Kidney glomerular epithelial cell (primary cell): Measurements from ENCODE around the gene OSGIN1.

Experiments
- DNase-seq: peaks from one replicate; lab custom pipeline; 2025; lab: John Stamatoyannopoulos, UW

Gene OSGIN1

DNA sequence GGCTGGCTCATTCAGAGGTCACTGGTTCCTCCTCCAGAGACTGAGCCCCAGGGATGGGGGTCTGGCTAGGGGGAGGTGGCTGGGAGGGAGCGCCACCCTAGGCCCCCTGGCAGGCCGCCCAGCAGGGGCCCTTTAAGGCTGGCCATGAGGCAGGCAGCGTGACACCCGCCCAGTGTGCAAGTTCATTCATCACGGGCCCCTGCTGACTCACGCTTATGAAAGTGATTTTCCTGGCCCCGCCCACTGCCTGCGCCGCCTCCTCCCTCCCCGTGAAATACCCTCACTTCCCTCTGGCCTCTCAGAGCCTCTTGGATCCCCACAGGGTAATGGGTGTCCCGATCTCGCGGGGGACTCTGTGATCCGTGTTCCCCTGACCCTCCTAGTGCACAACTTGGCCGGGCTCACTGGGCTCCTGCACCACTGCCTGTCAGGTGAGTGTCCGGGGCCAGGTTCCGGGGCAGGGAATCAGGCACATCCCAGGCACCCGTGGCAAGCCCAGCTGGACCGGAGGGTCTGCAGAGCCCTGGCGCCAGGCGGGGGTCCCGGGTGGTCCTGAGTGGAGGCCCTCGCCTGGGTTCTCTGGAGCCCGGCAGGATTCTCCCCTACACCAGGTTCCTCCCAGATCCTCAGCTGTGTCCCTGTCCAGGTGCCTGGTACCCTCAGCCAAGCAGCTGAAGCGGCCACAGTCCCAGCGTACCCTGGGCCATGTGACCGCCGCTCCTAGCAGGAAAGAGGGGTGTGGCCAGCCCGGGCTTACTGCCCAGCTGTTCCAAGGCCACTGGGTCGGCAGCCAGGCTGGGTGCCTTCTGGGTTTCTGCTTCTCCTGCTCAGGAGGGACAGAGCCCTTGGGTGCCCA is at the start of gene OSGIN1:
TSS of gene OSGIN1 (plus strand) at position 301 of the 856 bp plus-strand sequence. CDS start 4,432 bp downstream, outside the sequence.
- peak; percentile 83 for DNase-seq

- DNase-seq: no peak
Observed at GRCh38 chr16:83903751-83904150, 49.3 kb upstream of the OSGIN1 start.

- DNase-seq: no peak
Observed at GRCh38 chr16:83906683-83907082, 46.4 kb upstream of the OSGIN1 start.

DNA sequence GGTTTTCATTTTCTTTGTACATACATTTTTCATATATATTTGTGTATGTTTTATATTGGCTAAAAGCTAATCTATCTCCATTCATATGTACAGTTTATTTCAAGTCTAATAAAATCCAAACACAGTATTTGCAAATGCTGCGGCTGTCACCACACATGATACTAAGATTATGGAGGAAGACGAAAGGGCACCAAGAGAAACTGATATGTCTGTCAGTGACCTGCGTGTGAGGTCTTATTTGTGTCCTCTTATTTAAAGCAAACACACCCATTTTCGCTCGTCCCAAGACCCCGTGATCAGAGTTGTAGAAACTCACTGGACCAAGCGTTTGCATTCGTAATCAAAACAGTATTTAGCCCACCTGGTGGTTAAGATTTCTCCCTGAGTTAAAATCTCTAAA is 45.9 kb upstream of the OSGIN1 start:
- DNase-seq: no peak

- no peak for DNase-seq
Observed at GRCh38 chr16:83907631-83908250, 45.3 kb upstream of the OSGIN1 start.

DNA sequence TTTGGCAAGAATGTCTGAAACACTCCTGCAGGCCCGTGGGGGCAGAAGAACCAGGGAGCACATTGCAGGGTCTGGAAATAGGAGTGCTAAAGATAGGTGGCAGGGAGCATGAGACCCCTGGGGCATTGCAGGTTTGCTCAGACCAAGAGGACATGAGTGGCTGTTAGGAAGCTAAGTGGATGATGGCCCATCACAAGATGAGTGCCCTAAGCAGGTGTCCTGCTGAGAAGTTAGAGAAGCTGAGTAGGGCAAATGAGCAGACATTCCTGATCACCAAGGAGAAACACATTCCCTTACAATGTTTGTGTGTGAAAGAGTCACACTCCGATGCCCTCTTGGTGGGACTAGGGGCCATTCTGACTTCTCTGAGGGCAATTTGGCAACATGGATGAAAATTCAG is 44.2 kb upstream of the OSGIN1 start:
- no peak for DNase-seq

GRCh38 chr16:83911290-83911689 is 41.8 kb upstream of the OSGIN1 start:
- no peak for DNase-seq

GRCh38 chr16:83912519-83913244 is 40.4 kb upstream of the OSGIN1 start:
- no peak for DNase-seq

GRCh38 chr16:83913245-83913633 is 39.8 kb upstream of the OSGIN1 start:
- DNase-seq: no peak

- DNase-seq: no peak
Observed at GRCh38 chr16:83914091-83914710, 38.8 kb upstream of the OSGIN1 start.

- no peak for DNase-seq
Observed at GRCh38 chr16:83915081-83915480, 38.0 kb upstream of the OSGIN1 start.

DNA sequence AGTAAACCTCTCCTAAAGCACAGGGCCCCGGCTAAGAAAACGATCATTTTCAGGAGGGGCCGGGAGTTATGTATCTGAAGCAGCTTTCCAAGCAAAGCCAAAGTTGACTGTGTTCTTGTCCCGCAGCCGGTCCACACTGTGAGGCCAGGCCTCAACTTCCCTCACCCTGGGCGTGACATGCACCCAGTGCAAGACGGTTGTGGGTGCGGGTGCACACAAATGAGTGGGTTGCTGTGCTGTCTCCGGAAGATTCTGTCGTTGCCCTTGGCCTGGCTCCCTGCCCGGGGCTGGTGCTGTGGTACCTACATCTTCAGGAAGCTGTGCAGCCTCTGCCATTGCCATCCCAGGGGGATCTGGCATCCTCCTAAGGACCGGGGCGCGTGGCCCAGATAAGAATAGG is 37.5 kb upstream of the OSGIN1 start:
- no peak for DNase-seq

DNA sequence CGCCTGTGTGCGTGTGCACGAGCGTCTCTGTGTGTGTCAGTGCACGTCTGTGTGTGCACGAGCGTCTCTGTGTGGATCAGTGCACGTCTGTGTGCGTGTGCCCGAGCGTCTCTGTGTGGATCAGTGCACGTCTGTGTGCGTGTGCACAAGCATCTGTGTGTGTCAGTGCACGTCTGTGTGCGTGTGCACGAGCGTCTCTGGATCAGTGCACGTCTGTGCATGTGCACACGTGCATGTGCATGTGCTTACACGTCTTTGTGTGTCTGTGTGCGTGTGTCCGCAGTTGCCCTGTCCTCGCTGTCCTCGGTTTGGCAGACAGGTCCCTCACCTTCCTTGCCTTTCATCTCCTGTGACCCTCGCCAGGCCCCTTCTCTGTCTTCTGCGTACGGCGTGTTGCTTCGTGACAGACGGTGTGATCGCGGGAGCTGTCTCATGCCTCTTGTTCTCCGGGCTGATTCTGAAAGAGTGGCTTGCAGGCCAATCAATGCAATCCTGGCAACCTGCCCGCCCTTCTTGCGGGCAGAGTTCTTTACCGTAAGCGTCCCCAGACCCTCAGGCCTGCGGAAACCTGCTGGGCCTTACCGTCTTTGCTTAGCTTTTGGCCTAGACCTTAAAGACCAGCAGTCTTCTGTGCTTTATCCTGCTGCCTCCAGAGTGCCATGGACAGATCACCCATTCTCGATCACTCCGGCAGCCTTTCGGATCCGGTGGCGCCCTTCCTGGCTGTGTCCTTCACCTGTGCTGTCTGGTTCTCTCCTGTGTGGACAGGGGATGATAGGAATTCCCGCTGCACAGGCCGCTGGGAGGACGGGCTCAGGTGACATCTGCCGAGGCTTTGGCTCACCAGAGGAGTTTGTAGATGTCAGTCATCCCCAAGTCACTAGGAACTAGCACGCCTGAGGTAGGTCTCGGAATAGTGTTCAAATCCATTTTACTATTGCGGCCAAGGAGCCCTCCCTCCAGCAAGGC is 35.6 kb upstream of the OSGIN1 start:
- DNase-seq: no peak

GRCh38 chr16:83920894-83921491 is 32.0 kb upstream of the OSGIN1 start:
- DNase-seq: no peak

GRCh38 chr16:83923581-83924365 is 29.3 kb upstream of the OSGIN1 start:
- no peak for DNase-seq

DNA sequence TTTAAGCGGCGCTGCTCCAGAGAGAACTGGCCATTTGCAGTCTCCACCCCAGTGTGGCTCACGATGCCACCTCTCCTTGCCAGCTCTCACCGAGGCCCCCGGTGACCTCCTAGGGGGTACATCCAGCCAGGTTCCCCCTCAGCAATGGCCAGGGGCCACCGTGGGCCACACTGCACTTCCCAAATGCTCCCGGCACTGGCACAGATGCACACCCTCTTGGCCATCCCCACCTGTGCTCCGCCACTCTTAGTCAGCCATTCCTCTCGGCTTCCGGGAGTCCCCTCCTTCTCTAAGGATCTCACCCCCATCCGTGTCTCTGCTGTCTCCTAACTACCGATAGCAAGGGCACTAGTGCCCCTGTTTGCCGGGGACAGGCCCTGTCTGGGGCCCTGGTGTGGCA is 28.4 kb upstream of the OSGIN1 start:
- no peak for DNase-seq

- DNase-seq: no peak
Observed at GRCh38 chr16:83925095-83925905, 27.7 kb upstream of the OSGIN1 start.

DNA sequence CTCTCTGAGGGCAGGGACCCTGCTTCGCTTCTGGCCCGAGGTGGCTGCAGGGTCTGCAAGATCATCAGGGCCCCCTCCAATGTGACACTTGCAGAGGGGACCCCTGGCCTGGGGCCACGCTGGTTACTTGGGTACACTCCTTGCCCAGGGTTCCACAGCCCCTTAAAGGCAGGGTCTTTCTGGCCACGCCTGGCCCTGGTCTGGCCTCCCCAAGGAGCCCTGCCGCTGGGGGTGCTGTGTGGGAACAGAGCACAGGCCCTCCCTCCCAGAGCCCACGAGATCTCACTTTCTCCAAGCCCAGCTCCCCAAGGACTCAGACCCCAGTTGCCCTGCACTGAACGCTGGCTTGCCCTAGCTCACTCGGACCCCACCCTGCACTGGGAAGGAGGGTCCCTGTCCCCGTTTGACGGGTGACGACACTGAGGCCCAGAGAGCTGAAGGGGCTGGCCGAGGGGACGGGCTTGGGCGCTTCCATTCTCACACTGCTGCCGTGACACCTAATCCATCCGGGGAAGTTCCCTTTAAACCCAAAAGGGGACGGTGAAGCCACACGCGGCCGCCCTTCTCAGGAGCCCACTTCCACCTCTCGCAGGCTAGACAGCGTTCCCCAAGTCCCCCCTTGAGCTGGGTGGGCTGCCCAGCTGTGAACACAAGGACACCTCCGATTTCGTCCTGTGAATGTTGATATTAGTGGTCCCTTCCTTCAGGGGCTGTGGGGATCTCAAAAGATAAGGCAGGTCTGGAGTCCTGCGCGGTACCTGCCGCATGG is 26.9 kb upstream of the OSGIN1 start:
- no peak for DNase-seq
